Activated CD8-positive, alpha-beta memory T cell treated with anti-CD3 and anti-CD28 coated beads, Interleukin-2, amount 50 U/mL, for 4 hours (primary cell): ENCODE measurements around the gene NLRP7.
"Not testable (repeated sequence)": the region's sequence is repeated elsewhere in the genome, so short reads cannot be mapped to it uniquely, and the experiment has no call there.

Experiments
- DNase-seq: peaks from one replicate; pipeline ENCODE4 v3.0.0-alpha.2; 2020

NLRP7 gene

DNA sequence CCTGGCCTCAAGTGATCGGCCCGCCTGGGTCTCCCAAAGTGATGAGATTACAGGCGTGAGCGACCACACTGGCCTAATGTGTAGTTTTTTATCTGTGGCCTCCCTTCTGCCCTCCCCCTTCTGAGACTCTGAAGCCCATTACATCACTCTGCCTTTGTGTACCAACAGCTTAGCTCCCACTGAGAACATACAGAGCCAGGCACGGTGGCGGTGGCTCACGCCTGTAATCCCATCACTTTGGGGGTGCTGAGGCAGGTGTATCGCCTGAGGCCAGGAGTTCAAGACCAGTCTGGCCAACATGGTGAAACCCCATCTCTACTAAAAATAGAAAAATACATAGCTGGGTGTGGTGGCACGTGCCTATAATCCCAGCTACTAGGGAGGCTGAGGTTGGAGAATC, 28.8 kb downstream of the NLRP7 start:
- DNase-seq = no peak

- no peak for DNase-seq
These were observed 30.5 kb downstream of the NLRP7 start for GRCh38 chr19:54916822-54917221.

GRCh38 chr19:54907899-54908298, 39.4 kb downstream of the NLRP7 start:
- DNase-seq = not testable (repeated sequence)

DNA sequence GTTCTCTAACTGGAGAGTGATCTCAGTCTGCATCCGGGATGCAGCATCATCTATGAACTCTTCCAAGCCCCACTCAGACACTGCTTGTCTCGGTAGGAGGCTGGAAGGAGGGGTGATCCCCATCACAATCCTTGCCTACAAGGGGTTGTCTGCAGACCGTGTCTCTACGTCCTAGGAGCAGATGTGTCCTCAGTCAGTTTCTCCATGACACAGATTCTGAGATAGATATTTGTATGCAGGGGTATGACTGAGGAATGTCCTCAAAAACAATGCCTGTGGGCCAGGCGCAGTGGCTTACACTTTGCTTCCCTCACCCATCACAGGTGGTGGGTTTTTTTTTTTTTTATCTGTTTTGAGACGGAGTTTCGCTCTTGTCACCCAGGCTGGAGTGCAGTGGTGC, 40.5 kb downstream of the NLRP7 start:
- DNase-seq = no peak

GRCh38 chr19:54905803-54906511, 41.4 kb downstream of the NLRP7 start, which contains the start of gene NCR1:
Gene NCR1, plus strand, starts transcription at chr19:54906148. Its CDS starts 40 bp downstream, at chr19:54906188.
- peak; percentile 15 for DNase-seq

- DNase-seq = no peak
These were observed 41.9 kb downstream of the NLRP7 start for GRCh38 chr19:54905421-54905802.

GRCh38 chr19:54904261-54904660, 43.1 kb downstream of the NLRP7 start:
- DNase-seq = not testable (repeated sequence)

DNA sequence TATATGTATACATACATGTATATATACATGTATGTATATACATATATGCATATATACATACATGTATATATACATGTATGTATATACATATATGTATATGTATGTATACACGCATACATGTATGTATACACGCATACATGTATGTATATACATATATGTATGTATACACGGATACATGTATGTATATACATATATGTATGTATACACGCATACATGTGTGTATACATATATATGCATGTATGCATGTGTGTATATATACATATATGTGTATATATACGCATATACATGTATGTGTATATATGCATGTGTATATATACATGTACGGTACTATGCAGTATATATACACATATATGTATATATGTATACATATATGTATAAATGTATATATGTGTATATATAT, 44.0 kb downstream of the NLRP7 start:
- DNase-seq = no peak

- DNase-seq = no peak
These were observed 45.3 kb downstream of the NLRP7 start for GRCh38 chr19:54902061-54902460.

- DNase-seq = not testable (repeated sequence)
These were observed 46.2 kb downstream of the NLRP7 start for GRCh38 chr19:54901153-54901552.

DNA sequence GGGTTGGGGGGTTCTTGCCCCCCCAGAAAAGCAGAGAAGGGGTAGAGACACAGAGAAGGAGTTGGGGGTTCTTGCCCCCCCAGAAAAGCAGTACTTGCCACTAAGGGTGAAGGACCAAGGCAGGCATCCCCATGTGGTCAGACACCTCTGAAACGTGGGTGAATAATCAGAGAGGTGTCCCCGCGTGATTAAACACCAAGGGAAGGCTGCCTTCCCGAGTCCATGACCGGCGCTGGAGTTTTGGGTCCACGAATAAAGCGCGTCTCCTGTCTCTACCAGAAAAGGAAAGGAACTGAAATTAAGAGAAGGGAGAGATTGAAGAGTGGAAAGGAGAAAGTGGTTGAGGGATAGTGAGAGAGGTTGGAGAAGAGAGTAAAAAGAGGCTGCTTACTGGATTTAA, 47.7 kb downstream of the NLRP7 start:
- DNase-seq = not testable (repeated sequence)

- DNase-seq = not testable (repeated sequence)
These were observed 48.6 kb downstream of the NLRP7 start for GRCh38 chr19:54898685-54899084.

DNA sequence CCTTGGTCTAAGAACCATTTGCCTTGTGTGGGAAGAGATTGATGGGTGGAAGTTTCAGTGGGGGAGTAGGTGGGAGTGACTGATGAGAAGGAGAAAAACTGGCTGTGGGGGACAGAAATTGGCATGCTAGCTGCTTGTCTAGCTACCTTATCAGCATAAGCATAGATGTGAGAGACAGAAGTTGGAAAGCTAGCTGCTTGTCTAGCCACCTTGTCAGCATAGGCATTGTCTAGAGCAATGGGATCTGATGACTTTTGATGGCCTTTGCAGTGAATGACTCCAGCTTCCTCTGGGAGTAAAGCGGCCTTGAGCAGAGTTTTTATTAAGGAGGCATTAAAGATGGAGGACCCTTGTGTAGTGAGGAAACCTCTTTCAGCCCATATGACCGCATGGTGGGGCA, 51.3 kb downstream of the NLRP7 start:
- DNase-seq = no peak

DNA sequence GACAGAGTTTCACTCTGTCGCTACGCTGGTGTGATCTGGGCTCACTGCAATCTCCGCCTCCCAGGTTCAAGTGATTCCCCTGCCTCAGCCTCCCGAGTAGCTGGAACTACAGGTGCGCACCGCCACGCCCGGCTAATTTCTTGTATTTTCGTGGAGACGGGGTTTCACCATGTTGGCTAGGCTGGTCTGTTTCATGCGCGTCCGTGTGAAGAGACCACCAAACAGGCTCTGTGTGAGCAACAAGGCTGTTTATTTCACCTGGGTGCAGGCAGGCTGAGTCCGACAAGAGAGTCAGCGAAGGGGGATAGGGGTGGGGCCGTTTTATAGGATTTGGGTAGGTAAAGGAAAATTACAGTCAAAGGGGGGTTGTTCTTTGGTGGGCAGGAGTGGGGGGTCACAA, 53.2 kb downstream of the NLRP7 start:
- not testable (repeated sequence) for DNase-seq

- DNase-seq = no peak
These were observed 53.9 kb downstream of the NLRP7 start for GRCh38 chr19:54893406-54893805.

DNA sequence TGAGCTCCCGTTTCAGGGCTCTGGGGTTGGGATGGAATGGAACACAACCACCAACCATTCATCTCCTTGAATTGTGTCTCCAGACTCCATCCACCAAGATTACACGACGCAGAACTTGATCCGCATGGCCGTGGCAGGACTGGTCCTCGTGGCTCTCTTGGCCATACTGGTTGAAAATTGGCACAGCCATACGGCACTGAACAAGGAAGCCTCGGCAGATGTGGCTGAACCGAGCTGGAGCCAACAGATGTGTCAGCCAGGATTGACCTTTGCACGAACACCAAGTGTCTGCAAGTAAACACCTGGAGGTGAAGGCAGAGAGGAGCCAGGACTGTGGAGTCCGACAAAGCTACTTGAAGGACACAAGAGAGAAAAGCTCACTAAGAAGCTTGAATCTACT, 57.8 kb downstream of the NLRP7 start:
- DNase-seq = no peak

GRCh38 chr19:54888239-54888638, 59.1 kb downstream of the NLRP7 start:
- DNase-seq = no peak

DNA sequence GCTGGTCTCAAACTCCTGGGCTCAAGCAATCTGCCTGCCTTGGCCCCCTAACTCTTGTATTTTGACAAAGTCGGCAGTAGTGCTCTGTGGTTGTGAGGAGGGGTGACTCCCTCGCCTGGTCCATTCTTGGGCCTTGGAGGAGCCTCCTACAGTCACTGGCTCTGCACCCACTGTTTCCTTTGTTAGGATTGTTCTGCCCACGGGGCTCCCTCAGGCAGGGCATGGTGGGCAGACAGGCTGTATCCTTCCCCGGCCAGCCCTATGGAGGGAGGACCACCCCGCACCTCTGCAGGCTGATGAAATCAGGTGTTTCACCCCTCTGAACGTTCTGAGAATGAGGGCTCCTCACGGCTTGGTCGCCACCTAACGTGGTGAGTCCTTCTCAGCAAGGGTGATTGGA, 64.1 kb downstream of the NLRP7 start:
- no peak for DNase-seq

DNA sequence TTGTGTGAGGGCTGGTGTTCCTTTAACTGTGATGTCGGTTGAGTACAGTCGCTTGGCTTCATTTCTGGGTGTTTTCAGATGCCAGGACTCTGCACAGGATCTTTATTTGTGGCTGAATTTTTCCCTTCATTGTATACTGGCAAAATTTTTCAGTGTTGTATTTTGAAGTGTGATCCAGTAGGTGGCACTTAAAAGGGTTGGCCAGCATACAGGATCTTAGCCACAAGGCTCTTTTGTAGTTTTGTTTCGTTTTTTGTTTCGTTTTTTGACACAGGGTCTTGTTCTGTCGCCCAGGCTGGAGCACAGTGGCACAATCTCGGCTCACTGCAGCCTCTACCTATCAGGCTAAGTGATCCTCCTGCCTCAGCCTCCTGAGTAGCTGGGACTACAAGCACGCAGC, 64.6 kb downstream of the NLRP7 start:
- DNase-seq = no peak

- DNase-seq = no peak
These were observed 65.4 kb downstream of the NLRP7 start for GRCh38 chr19:54881884-54882283.

- no peak for DNase-seq
These were observed 69.9 kb downstream of the NLRP7 start for GRCh38 chr19:54877471-54877870.

DNA sequence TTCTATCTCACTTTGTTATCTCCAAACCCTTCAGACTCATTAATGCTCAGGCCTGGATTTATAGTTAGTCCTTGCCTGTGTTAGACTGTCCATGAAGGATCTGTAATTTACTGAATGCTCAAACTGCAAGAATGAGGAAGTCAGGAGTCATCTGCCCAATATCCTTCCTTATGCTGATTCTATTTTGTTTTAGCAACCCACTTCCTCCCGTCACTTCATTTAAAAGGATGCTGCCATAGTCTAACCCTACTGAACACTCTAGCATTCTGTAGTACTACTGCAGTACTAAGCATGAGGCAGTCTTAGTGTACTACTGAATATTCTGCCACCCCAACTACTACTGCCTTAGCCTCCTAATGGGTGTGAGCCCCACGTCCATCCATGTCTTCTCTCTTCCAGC, 71.8 kb downstream of the NLRP7 start:
- DNase-seq = no peak

DNA sequence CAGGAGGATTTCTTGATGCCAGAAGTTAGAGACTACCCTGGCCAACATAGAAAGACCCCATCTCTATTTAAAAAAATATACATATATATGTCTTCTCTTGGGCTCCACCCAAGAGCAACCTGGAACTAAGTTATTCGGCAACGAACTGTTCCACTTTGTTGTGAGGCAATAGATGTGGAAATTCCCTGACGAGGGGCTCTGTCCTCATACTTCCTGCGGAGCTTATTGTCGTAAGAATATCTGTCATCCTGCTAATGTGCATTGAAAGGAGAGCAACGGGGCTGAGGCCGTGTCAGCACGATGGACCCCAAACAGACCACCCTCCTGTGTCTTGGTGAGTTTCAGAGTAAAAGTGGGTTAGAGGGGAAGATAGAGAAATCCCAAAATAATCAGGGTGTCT, 73.3 kb downstream of the NLRP7 start, which contains the start of gene FCAR:
Gene FCAR (plus strand): TSS at position 246 of the 400 bp plus-strand sequence. CDS start 55 bp downstream, at position 301.
- DNase-seq = no peak
